ENCODE measurements around the gene RAB31.

DNA sequence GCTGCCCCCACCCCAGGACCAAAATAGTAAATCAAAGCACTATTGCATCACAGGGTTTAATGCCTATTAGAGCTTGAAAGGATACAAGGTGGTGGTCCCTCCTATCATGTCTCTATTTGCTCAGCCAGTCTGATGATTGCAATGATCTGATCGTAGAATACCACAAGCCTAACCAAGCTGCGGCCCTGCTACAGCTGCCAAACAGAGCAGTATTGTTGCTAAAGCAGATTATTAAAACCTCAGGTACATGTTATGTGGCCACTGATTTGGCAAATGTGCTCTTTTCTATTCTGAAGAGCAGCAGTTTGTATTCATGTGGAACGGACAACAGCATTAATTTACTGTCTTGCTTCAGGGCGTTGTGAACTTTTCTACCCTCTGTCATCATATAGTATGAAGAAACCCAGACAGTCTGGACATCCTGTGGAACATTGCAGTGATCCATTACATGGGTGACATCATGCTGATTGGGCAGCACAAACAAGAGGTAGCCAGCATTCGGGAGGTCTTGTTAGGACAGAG, 197.4 kb downstream of the RAB31 start:
- TF ChIP-seq, protein P1, sequence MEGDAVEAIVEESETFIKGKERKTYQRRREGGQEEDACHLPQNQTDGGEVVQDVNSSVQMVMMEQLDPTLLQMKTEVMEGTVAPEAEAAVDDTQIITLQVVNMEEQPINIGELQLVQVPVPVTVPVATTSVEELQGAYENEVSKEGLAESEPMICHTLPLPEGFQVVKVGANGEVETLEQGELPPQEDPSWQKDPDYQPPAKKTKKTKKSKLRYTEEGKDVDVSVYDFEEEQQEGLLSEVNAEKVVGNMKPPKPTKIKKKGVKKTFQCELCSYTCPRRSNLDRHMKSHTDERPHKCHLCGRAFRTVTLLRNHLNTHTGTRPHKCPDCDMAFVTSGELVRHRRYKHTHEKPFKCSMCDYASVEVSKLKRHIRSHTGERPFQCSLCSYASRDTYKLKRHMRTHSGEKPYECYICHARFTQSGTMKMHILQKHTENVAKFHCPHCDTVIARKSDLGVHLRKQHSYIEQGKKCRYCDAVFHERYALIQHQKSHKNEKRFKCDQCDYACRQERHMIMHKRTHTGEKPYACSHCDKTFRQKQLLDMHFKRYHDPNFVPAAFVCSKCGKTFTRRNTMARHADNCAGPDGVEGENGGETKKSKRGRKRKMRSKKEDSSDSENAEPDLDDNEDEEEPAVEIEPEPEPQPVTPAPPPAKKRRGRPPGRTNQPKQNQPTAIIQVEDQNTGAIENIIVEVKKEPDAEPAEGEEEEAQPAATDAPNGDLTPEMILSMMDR (IDR thresholded peaks at IDR 0.05; ENCODE audit: poor library complexity, severe bottlenecking) = no peak
- TF ChIP-seq EP300 (conservative IDR thresholded peaks at IDR 0.05; ENCODE audit: poor library complexity, severe bottlenecking) (no peak), EZH2 (IDR thresholded peaks at IDR 0.05; ENCODE audit: borderline replicate concordance, insufficient read depth, low read length, poor library complexity, severe bottlenecking) (no peak)

Measured in neural cell (in vitro differentiated cells).